Measurements from ENCODE around the gene PCDH9.

Gene PCDH9

GRCh38 chr13:66534561-66534960, 695.6 kb downstream of the PCDH9 start:
- no peak for DNase-seq (ENCODE audit: low read depth in 4 of 4, low spot score in 1 of 4)

- DNase-seq (ENCODE audit: low read depth in 4 of 4, low spot score in 1 of 4), result no peak
Measured at GRCh38 chr13:66532845-66533244, 697.3 kb downstream of the PCDH9 start.

- no peak for DNase-seq (ENCODE audit: low read depth in 4 of 4, low spot score in 1 of 4)
Measured at GRCh38 chr13:66532146-66532545, 698.0 kb downstream of the PCDH9 start.

GRCh38 chr13:66530686-66531085, 699.5 kb downstream of the PCDH9 start:
- no peak for DNase-seq (ENCODE audit: low read depth in 4 of 4, low spot score in 1 of 4)

GRCh38 chr13:66530158-66530557, 700.0 kb downstream of the PCDH9 start:
- DNase-seq (ENCODE audit: low read depth in 4 of 4, low spot score in 1 of 4), result no peak

GRCh38 chr13:66528944-66529576, 701.1 kb downstream of the PCDH9 start:
- no peak for DNase-seq (ENCODE audit: low read depth in 4 of 4, low spot score in 1 of 4)

GRCh38 chr13:66528180-66528579, 702.0 kb downstream of the PCDH9 start:
- DNase-seq (ENCODE audit: low read depth in 4 of 4, low spot score in 1 of 4), result no peak

- DNase-seq (ENCODE audit: low read depth in 4 of 4, low spot score in 1 of 4), result no peak
Measured at GRCh38 chr13:66520511-66521355, 709.4 kb downstream of the PCDH9 start.

- DNase-seq (ENCODE audit: low read depth in 4 of 4, low spot score in 1 of 4), result no peak
Measured at GRCh38 chr13:66519259-66519658, 710.9 kb downstream of the PCDH9 start.

GRCh38 chr13:66518068-66518467, 712.1 kb downstream of the PCDH9 start:
- DNase-seq (ENCODE audit: low read depth in 4 of 4, low spot score in 1 of 4), result no peak

GRCh38 chr13:66513728-66514127, 716.4 kb downstream of the PCDH9 start:
- DNase-seq (ENCODE audit: low read depth in 4 of 4, low spot score in 1 of 4), result no peak

GRCh38 chr13:66509175-66509574, 721.0 kb downstream of the PCDH9 start:
- DNase-seq (ENCODE audit: low read depth in 4 of 4, low spot score in 1 of 4), result no peak

- no peak for DNase-seq (ENCODE audit: low read depth in 4 of 4, low spot score in 1 of 4)
Measured at GRCh38 chr13:66508153-66508909, 721.8 kb downstream of the PCDH9 start.

GRCh38 chr13:66506979-66507378, 723.2 kb downstream of the PCDH9 start:
- DNase-seq (ENCODE audit: low read depth in 4 of 4, low spot score in 1 of 4), result no peak

- DNase-seq (ENCODE audit: low read depth in 4 of 4, low spot score in 1 of 4), result no peak
Measured at GRCh38 chr13:66506051-66506777, 723.9 kb downstream of the PCDH9 start.

GRCh38 chr13:66503890-66504289, 726.2 kb downstream of the PCDH9 start:
- DNase-seq (ENCODE audit: low read depth in 4 of 4, low spot score in 1 of 4), result no peak

- DNase-seq (ENCODE audit: low read depth in 4 of 4, low spot score in 1 of 4), result no peak
Measured at GRCh38 chr13:66501181-66501580, 729.0 kb downstream of the PCDH9 start.

GRCh38 chr13:66492479-66492878, 737.7 kb downstream of the PCDH9 start:
- no peak for DNase-seq (ENCODE audit: low read depth in 4 of 4, low spot score in 1 of 4)

- DNase-seq (ENCODE audit: low read depth in 4 of 4, low spot score in 1 of 4), result no peak
Measured at GRCh38 chr13:66491251-66491650, 738.9 kb downstream of the PCDH9 start.

GRCh38 chr13:66489586-66489985, 740.5 kb downstream of the PCDH9 start:
- DNase-seq (ENCODE audit: low read depth in 4 of 4, low spot score in 1 of 4), result no peak

- no peak for DNase-seq (ENCODE audit: low read depth in 4 of 4, low spot score in 1 of 4)
Measured at GRCh38 chr13:66489172-66489571, 741.0 kb downstream of the PCDH9 start.

Data from stimulated activated CD4-positive, alpha-beta T cell treated with anti-CD3 and anti-CD28 coated beads, Interleukin-1b, Interleukin-23, amount 100 ng/mL, for 24 hours (primary cell).